Stimulated activated CD4-positive, alpha-beta T cell treated with anti-CD3 and anti-CD28 coated beads, Interleukin-4, amount 100 ng/mL, for 1 hour (primary cell): ENCODE results near the gene NUDT2.
"Not testable (repeated sequence)": the region's sequence is repeated elsewhere in the genome, so short reads cannot be mapped to it uniquely, and the experiment has no call there.

Source experiments
- DNase-seq: peaks from one replicate; pipeline ENCODE4 v3.0.0-alpha.2; 2020

The NUDT2 gene

GRCh38 chr9:34328987-34329832, at the start of gene NUDT2, which contains the start of gene KIF24:
Gene NUDT2 (plus strand): TSS chr9:34329569. CDS start chr9:34339040, 9,471 bp downstream.
Gene KIF24 (minus strand): TSS chr9:34329268. CDS start chr9:34311346, 17,922 bp downstream.
- DNase-seq, result peak; percentile 92

- no peak for DNase-seq
These were observed 47.3 kb upstream of the NUDT2 start for GRCh38 chr9:34282096-34282495.

- DNase-seq, result no peak
These were observed 40.2 kb upstream of the NUDT2 start for GRCh38 chr9:34289159-34289558.

GRCh38 chr9:34291023-34291422, 38.3 kb upstream of the NUDT2 start:
- no peak for DNase-seq

GRCh38 chr9:34291423-34291822, 37.9 kb upstream of the NUDT2 start:
- DNase-seq, result no peak

GRCh38 chr9:34292552-34292951, 36.8 kb upstream of the NUDT2 start:
- no peak for DNase-seq

- DNase-seq, result not testable (repeated sequence)
These were observed 28.3 kb upstream of the NUDT2 start for GRCh38 chr9:34301064-34301463.

GRCh38 chr9:34308316-34308715, 21.1 kb upstream of the NUDT2 start:
- DNase-seq, result not testable (repeated sequence)

GRCh38 chr9:34310215-34310614, 19.2 kb upstream of the NUDT2 start:
- no peak for DNase-seq

GRCh38 chr9:34311499-34312185, 17.7 kb upstream of the NUDT2 start:
- no peak for DNase-seq

GRCh38 chr9:34317436-34317835, 11.9 kb upstream of the NUDT2 start:
- no peak for DNase-seq

GRCh38 chr9:34318163-34318790, 11.1 kb upstream of the NUDT2 start:
- DNase-seq, result no peak

- no peak for DNase-seq
These were observed 7.9 kb upstream of the NUDT2 start for GRCh38 chr9:34321451-34321850.

- no peak for DNase-seq
These were observed 6.3 kb upstream of the NUDT2 start for GRCh38 chr9:34322899-34323591.

GRCh38 chr9:34326690-34327089, 2.7 kb upstream of the NUDT2 start:
- no peak for DNase-seq

GRCh38 chr9:34328500-34328986, 826 bp upstream of the NUDT2 start:
- no peak for DNase-seq

GRCh38 chr9:34331196-34331595, 1.8 kb downstream of the NUDT2 start:
- no peak for DNase-seq

GRCh38 chr9:34332076-34332964, 3.0 kb downstream of the NUDT2 start:
- no peak for DNase-seq

- no peak for DNase-seq
These were observed 4.5 kb downstream of the NUDT2 start for GRCh38 chr9:34333836-34334235.

- no peak for DNase-seq
These were observed 5.0 kb downstream of the NUDT2 start for GRCh38 chr9:34334337-34334824.

- no peak for DNase-seq
These were observed 5.5 kb downstream of the NUDT2 start for GRCh38 chr9:34334916-34335315.

- no peak for DNase-seq
These were observed 6.0 kb downstream of the NUDT2 start for GRCh38 chr9:34335376-34335775.
